Esophagus mucosa (tissue), 1 donor: ENCODE data around the gene PAX7. TPM values are rescaled to one million over a fixed set of nuclear protein-coding genes. Genes with fewer than 3 reads are reported as not detected.
"Not testable (repeated sequence)": the region's sequence is repeated elsewhere in the genome, so short reads cannot be mapped to it uniquely, and the experiment has no call there.

Source experiments
- ATAC-seq: fragments of 200-7000 bp; cut with Tn5 transposase; one replicate; pipeline ENCODE4 v1.9.1; 2020
- total RNA-seq: library from RNA; stranded (reverse); gene quantifications from one replicate; pipeline ENCODE4 v1.2.4, GENCODE V29; 2023
- donor health status: DM: yes; HTN: yes; CAD: no.

PAX7 gene
- total RNA-seq, 1 donor from 2014 or later: not detected

- ATAC-seq: no peak
Observed at GRCh38 chr1:18734001-18734400, 103.4 kb downstream of the PAX7 start.

GRCh38 chr1:18734461-18735223 lies 104.0 kb downstream of the PAX7 start:
- ATAC-seq: no peak

GRCh38 chr1:18735224-18735997 lies 104.8 kb downstream of the PAX7 start:
- ATAC-seq: no peak

GRCh38 chr1:18736958-18737357 lies 106.3 kb downstream of the PAX7 start:
- no peak for ATAC-seq

- no peak for ATAC-seq
Observed at GRCh38 chr1:18738126-18738525, 107.5 kb downstream of the PAX7 start.

- ATAC-seq: no peak
Observed at GRCh38 chr1:18738617-18739016, 108.0 kb downstream of the PAX7 start.

GRCh38 chr1:18739408-18739807 lies 108.8 kb downstream of the PAX7 start:
- no peak for ATAC-seq

GRCh38 chr1:18739897-18740296 lies 109.3 kb downstream of the PAX7 start:
- ATAC-seq: no peak

GRCh38 chr1:18740617-18741016 lies 110.0 kb downstream of the PAX7 start:
- no peak for ATAC-seq

GRCh38 chr1:18743233-18743632 lies 112.6 kb downstream of the PAX7 start:
- no peak for ATAC-seq

GRCh38 chr1:18744381-18744780 lies 113.7 kb downstream of the PAX7 start:
- not testable (repeated sequence) for ATAC-seq

- ATAC-seq: no peak
Observed at GRCh38 chr1:18746981-18747380, 116.3 kb downstream of the PAX7 start.

GRCh38 chr1:18747671-18748070 lies 117.0 kb downstream of the PAX7 start:
- ATAC-seq: no peak

GRCh38 chr1:18748435-18748834 lies 117.8 kb downstream of the PAX7 start:
- no peak for ATAC-seq

- ATAC-seq: no peak
Observed at GRCh38 chr1:18749569-18749968, 118.9 kb downstream of the PAX7 start.

GRCh38 chr1:18750600-18750999 lies 120.0 kb downstream of the PAX7 start:
- ATAC-seq: no peak

GRCh38 chr1:18751425-18751824 lies 120.8 kb downstream of the PAX7 start:
- ATAC-seq: no peak

- ATAC-seq: no peak
Observed at GRCh38 chr1:18752409-18752808, 121.8 kb downstream of the PAX7 start.

GRCh38 chr1:18760156-18760555 lies 129.5 kb downstream of the PAX7 start:
- ATAC-seq: no peak

GRCh38 chr1:18761948-18762840 lies 131.5 kb downstream of the PAX7 start:
- ATAC-seq: no peak

GRCh38 chr1:18764362-18764761 lies 133.7 kb downstream of the PAX7 start:
- ATAC-seq: no peak

- no peak for ATAC-seq
Observed at GRCh38 chr1:18765725-18766124, 135.1 kb downstream of the PAX7 start.

- no peak for ATAC-seq
Observed at GRCh38 chr1:18766328-18766727, 135.7 kb downstream of the PAX7 start.
